ENCODE data around the gene FZD7. TPM values are rescaled to one million over a fixed set of nuclear protein-coding genes. Genes with fewer than 3 reads are reported as not detected.

FZD7 gene
- total RNA-seq, 2 experiments from 2014 or later = 0.10 to 0.12 TPM

GRCh38 chr2:202001826-202002225 lies 31.8 kb upstream of the FZD7 start:
- POLR2A ChIA-PET = no interaction called here
- no peak overlapping the region for H3K27ac Mint-ChIP-seq
- no peak for DNase-seq

GRCh38 chr2:202002381-202002780 lies 31.3 kb upstream of the FZD7 start:
- no peaks in the 10 kb centered on the region for H3K9me3 Mint-ChIP-seq
- ChIA-PET CTCF (no interaction called here), POLR2A (no interaction called here)
- no peak overlapping the region for H3K27ac Mint-ChIP-seq
- no peaks in the 10 kb centered on the region for H3K27me3 Mint-ChIP-seq
- no peaks in the 10 kb centered on the region for H3K36me3 Mint-ChIP-seq (ENCODE audit: low read depth)
- no peak overlapping the region for H3K4me3 Mint-ChIP-seq
- no peaks in the 10 kb centered on the region for H3K4me1 Mint-ChIP-seq
- no peak for DNase-seq

More at GRCh38 chr2:202001826-202002225, 31.8 kb upstream of the FZD7 start:
- Mint-ChIP-seq H3K4me1 (no peaks in the 10 kb centered on the region), H3K9me3 (no peaks in the 10 kb centered on the region), H3K36me3 (ENCODE audit: low read depth) (no peaks in the 10 kb centered on the region), H3K27me3 (no peaks in the 10 kb centered on the region), H3K4me3 (no peak overlapping the region)
- CTCF ChIA-PET = no interaction called here

GRCh38 chr2:202005272-202005887 lies 28.3 kb upstream of the FZD7 start:
- Mint-ChIP-seq H3K4me3 (no peak overlapping the region), H3K27ac (no peak overlapping the region), H3K36me3 (ENCODE audit: low read depth) (no peaks in the 10 kb centered on the region), H3K27me3 (peaks cover 7% of the 10 kb centered on the region), H3K4me1 (no peaks in the 10 kb centered on the region), H3K9me3 (no peaks in the 10 kb centered on the region)
- ChIA-PET CTCF (interaction anchor here (0.9 to 1.6 kb wide), 3 partner anchors 9 to 20 kb away, joined by 3 to 4 read pairs (median 3); no protein-coding TSS in a partner anchor), POLR2A (no interaction called here)
- DNase-seq = no peak

GRCh38 chr2:202006301-202006700 lies 27.4 kb upstream of the FZD7 start:
- H3K4me3 Mint-ChIP-seq = no peak overlapping the region
- H3K9me3 Mint-ChIP-seq = no peaks in the 10 kb centered on the region
- DNase-seq = no peak
- no peak overlapping the region for H3K27ac Mint-ChIP-seq
- CTCF ChIA-PET = interaction anchor here (1.6 kb wide), 1 partner anchor 8 kb away, joined by 4 read pairs; no protein-coding TSS in a partner anchor
- no peaks in the 10 kb centered on the region for H3K36me3 Mint-ChIP-seq (ENCODE audit: low read depth)
- H3K4me1 Mint-ChIP-seq = no peaks in the 10 kb centered on the region
- peaks cover 9% of the 10 kb centered on the region for H3K27me3 Mint-ChIP-seq
- POLR2A ChIA-PET = no interaction called here

GRCh38 chr2:202007015-202007982 lies 26.4 kb upstream of the FZD7 start:
- no peak for DNase-seq
- no peaks in the 10 kb centered on the region for H3K9me3 Mint-ChIP-seq
- peaks cover 10% of the 10 kb centered on the region for H3K27me3 Mint-ChIP-seq
- CTCF ChIA-PET = no interaction called here
- H3K27ac Mint-ChIP-seq = no peak overlapping the region
- no peaks in the 10 kb centered on the region for H3K4me1 Mint-ChIP-seq
- H3K4me3 Mint-ChIP-seq = no peak overlapping the region
- POLR2A ChIA-PET = no interaction called here
- H3K36me3 Mint-ChIP-seq (ENCODE audit: low read depth) = no peaks in the 10 kb centered on the region

- ChIA-PET POLR2A (no interaction called here), CTCF (no interaction called here)
- Mint-ChIP-seq H3K36me3 (ENCODE audit: low read depth) (no peaks in the 10 kb centered on the region), H3K27me3 (peaks cover 15% of the 10 kb centered on the region), H3K4me3 (no peak overlapping the region), H3K9me3 (no peaks in the 10 kb centered on the region), H3K27ac (no peak overlapping the region), H3K4me1 (no peaks in the 10 kb centered on the region)
- DNase-seq = no peak
Measured at GRCh38 chr2:202007983-202008354, 25.7 kb upstream of the FZD7 start.

- Mint-ChIP-seq H3K27me3 (peaks cover 18% of the 10 kb centered on the region), H3K36me3 (ENCODE audit: low read depth) (no peaks in the 10 kb centered on the region), H3K27ac (no peak overlapping the region), H3K4me1 (no peaks in the 10 kb centered on the region), H3K4me3 (no peak overlapping the region), H3K9me3 (no peaks in the 10 kb centered on the region)
- DNase-seq = no peak
- ChIA-PET CTCF (no interaction called here), POLR2A (no interaction called here)
Measured at GRCh38 chr2:202009019-202009481, 24.6 kb upstream of the FZD7 start.

GRCh38 chr2:202009581-202009980 lies 24.1 kb upstream of the FZD7 start:
- ChIA-PET POLR2A (no interaction called here), CTCF (no interaction called here)
- H3K9me3 Mint-ChIP-seq = no peaks in the 10 kb centered on the region
- H3K4me1 Mint-ChIP-seq = no peaks in the 10 kb centered on the region
- DNase-seq = no peak
- H3K36me3 Mint-ChIP-seq (ENCODE audit: low read depth) = no peaks in the 10 kb centered on the region
- H3K27me3 Mint-ChIP-seq = peaks cover 22% of the 10 kb centered on the region
- no peak overlapping the region for H3K4me3 Mint-ChIP-seq
- no peak overlapping the region for H3K27ac Mint-ChIP-seq

GRCh38 chr2:202014318-202014717 lies 19.3 kb upstream of the FZD7 start:
- no peaks in the 10 kb centered on the region for H3K36me3 Mint-ChIP-seq (ENCODE audit: low read depth)
- no peak overlapping the region for H3K4me3 Mint-ChIP-seq
- ChIA-PET POLR2A (no interaction called here), CTCF (interaction anchor here (0.5 to 0.9 kb wide), 3 partner anchors 9 to 327 kb away, joined by 3 to 4 read pairs (median 4); no protein-coding TSS in a partner anchor)
- H3K4me1 Mint-ChIP-seq = no peaks in the 10 kb centered on the region
- H3K27ac Mint-ChIP-seq = no peak overlapping the region
- peaks cover 30% of the 10 kb centered on the region for H3K27me3 Mint-ChIP-seq
- no peaks in the 10 kb centered on the region for H3K9me3 Mint-ChIP-seq
- DNase-seq = no peak

GRCh38 chr2:202014759-202015211 lies 18.9 kb upstream of the FZD7 start:
- ChIA-PET CTCF (interaction anchor here (0.9 kb wide), 1 partner anchor 9 kb away, joined by 4 read pairs; no protein-coding TSS in a partner anchor), POLR2A (no interaction called here)
- Mint-ChIP-seq H3K9me3 (no peaks in the 10 kb centered on the region), H3K27ac (no peak overlapping the region), H3K4me3 (no peak overlapping the region), H3K36me3 (ENCODE audit: low read depth) (no peaks in the 10 kb centered on the region), H3K4me1 (no peaks in the 10 kb centered on the region), H3K27me3 (peaks cover 30% of the 10 kb centered on the region)
- DNase-seq = no peak

GRCh38 chr2:202015471-202015870 lies 18.2 kb upstream of the FZD7 start:
- POLR2A ChIA-PET = no interaction called here
- CTCF ChIA-PET = no interaction called here
- Mint-ChIP-seq H3K4me1 (no peaks in the 10 kb centered on the region), H3K27me3 (peaks cover 30% of the 10 kb centered on the region), H3K27ac (no peak overlapping the region), H3K36me3 (ENCODE audit: low read depth) (no peaks in the 10 kb centered on the region), H3K4me3 (no peak overlapping the region), H3K9me3 (no peaks in the 10 kb centered on the region)
- DNase-seq = no peak

- Mint-ChIP-seq H3K27me3 (peaks cover 27% of the 10 kb centered on the region), H3K36me3 (ENCODE audit: low read depth) (no peaks in the 10 kb centered on the region), H3K27ac (no peak overlapping the region), H3K4me3 (no peak overlapping the region), H3K4me1 (no peaks in the 10 kb centered on the region), H3K9me3 (no peaks in the 10 kb centered on the region)
- ChIA-PET CTCF (no interaction called here), POLR2A (no interaction called here)
- no peak for DNase-seq
Measured at GRCh38 chr2:202016579-202017227, 17.0 kb upstream of the FZD7 start.

GRCh38 chr2:202017940-202018339 lies 15.7 kb upstream of the FZD7 start:
- no peak overlapping the region for H3K4me3 Mint-ChIP-seq
- ChIA-PET CTCF (no interaction called here), POLR2A (no interaction called here)
- H3K4me1 Mint-ChIP-seq = no peaks in the 10 kb centered on the region
- no peaks in the 10 kb centered on the region for H3K36me3 Mint-ChIP-seq (ENCODE audit: low read depth)
- no peaks in the 10 kb centered on the region for H3K9me3 Mint-ChIP-seq
- no peak for DNase-seq
- H3K27ac Mint-ChIP-seq = no peak overlapping the region
- peaks cover 22% of the 10 kb centered on the region for H3K27me3 Mint-ChIP-seq
